GM18526 (cell line): ENCODE measurements around the gene GGCX.
A peak's percentile ranks its signal among the peaks of the same experiment; 100 is the strongest.

Experiments
- POLR2A ChIP-seq: IDR thresholded peaks from 3 replicates; pipeline ENCODE4 v1.6.1; 2011; ENCODE audit not compliant: insufficient read length; ENCODE audit errors: extremely low read depth

Gene GGCX

DNA sequence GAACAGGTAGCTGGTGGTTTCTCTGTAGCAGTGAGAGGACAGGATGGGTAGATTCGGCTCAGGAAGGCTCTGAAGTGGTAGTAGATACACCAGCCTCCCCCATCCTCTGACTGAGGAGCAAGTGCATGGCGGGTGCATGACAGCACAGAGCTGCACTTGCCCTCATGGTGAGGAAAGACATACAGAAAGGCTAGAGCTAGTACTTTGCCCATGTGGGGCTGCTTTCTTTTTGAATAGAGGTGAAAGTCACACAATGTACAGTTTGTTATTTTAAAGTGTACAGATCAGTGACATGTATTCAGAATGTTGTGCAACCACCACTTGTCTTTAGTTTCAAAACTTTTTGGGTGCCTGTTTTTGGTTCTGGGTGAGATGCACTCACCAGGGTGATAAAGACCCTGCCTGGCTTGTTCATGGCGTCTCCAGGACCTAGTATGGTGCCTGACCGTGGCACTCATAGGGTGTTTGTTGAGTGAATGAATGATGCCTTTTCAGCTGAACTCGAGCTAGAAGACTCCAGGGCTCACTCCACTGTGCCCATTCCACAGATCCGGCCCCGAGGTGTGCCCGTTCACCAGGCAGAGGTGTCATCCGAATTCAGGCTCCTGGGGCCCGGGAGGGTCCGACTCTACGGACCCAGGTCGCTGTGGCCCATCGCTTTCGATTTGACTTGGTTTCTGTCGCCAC, 22.5 kb upstream of the GGCX start:
- TF ChIP-seq POLR2A, result no peak

DNA sequence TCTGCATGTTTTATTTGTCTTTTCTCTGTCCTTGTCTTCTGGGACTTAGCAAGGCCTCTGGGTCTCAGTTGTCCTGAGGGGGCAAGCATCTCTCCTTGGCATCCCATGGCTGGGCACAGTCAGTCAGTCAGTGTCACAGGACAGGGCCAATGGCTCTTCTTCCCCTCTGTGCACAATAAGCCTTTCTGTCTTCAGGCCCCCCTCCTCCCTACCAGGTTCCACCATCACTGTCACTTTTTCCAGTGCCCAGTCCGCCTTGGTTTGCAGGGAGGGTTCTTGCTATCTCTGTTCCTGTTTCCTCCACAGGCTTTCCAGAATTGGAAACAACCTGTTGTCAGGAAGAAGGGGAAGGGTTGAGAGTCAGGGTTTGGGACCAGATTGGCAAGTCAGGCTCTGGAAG, 21.2 kb upstream of the GGCX start:
- no peak for TF ChIP-seq POLR2A

- no peak for TF ChIP-seq POLR2A
Observed at GRCh38 chr2:85580206-85580605, 18.9 kb upstream of the GGCX start.

GRCh38 chr2:85579266-85579935, 18.1 kb upstream of the GGCX start:
- TF ChIP-seq POLR2A, result no peak

DNA sequence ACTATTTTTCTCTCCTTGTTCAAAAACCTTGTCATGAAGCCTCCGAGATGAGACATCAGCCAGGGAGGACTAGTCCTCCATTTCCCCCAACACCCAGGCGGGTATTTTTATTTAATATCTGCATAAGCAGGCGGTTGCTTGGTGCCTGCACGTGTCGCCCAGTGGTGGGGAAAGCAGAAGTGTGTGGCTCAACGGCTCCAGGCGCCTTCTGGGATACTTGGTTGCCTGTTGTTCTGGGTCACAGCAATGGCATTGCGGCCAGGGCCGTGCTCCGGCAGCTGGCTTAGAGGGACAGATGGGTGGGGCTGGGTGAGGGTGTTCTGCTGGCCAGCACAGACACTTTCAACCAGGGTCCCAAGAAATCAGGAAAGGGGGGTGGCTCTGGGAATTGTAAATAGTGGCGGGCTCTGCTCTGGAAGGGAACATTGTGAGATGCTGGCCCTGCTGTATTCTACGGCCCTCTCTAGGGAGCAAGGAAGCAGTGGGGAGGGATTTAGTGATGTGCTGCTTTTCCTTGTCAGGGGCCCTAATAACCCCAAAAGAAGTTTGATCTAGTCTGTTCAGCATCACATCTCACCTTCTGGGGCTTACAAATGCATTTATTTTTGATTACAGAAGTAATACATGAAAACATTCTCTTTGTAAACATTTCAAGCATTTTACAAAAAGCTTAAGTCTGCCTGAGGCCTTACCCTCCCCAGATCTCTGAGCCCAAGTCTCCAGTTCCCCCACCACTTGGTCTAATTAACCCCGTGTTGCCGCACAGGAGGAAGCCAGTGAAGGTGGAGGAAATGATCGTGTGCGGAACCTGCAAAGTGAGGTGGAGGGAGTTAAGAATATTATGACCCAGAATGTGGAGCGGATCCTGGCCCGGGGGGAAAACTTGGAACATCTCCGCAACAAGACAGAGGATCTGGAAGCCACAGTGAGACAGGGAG, 17.2 kb upstream of the GGCX start:
- no peak for TF ChIP-seq POLR2A

DNA sequence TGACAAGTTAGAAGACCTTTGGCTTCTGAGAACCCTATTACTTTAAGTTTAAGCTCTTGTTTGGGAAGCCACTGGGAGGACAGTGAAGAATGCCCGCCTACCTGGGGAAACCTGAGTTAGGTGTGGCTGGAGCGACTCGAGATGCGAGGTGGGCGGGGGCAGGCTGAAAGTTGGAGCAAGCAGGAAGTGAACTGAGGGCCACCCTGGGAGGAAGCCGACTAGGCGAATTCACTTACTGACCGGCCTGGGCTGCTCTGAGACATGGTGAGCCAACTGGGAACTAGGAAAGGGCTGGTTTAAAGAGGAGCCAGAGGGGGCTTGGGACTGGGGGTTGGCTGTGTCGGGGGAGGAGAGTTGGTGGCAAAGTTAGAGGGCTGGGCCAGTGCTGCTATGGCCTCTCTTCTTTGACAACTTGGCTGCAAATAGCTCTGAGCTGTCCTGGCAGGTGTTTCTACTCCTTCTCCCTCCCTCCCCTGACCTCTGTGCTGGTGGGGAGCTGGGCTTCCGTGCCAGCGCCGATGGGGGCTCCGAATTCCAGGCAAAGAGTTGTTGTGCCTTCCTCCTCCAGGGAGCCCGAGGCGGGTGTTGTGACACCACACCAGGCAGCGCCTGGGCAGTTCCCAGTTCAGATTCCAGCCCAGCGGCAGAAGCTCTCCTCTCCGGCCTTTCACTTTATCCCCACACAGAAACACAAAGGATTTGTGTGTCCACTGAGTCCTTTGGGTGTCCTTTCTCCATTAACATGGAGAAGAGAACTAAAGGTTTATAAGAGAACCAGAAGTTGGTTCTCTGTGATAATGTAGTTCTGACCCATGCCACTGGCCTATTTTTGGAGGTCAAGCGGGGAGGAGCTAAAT, 16.3 kb upstream of the GGCX start, which contains the start of gene VAMP8:
Gene VAMP8 (plus strand): TSS at position 201 of the 857 bp plus-strand sequence. CDS start 61 bp downstream, at position 262.
- peak; percentile 47 for TF ChIP-seq POLR2A

GRCh38 chr2:85577063-85577385, 15.7 kb upstream of the GGCX start:
- TF ChIP-seq POLR2A, result no peak

- no peak for TF ChIP-seq POLR2A
Observed at GRCh38 chr2:85575739-85576138, 14.4 kb upstream of the GGCX start.

DNA sequence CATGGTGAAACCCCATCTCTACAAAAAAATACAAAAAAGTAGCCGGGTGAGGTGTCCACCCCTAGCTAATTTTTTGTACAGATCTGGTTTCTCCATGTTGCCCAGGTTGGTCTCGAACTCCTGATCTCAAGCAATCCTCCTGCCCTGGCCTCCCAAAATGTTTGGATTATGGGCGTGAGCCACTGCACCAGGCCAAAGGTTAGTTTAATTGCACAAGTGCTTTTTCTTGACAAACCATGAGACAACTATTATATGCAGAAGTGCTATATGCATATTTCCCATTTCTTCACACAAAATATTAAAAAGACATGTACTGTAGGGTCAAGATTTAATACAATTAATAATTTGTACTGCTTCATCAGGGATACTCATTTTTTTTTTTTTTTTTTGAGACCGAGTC, 5.0 kb upstream of the GGCX start:
- no peak for TF ChIP-seq POLR2A

DNA sequence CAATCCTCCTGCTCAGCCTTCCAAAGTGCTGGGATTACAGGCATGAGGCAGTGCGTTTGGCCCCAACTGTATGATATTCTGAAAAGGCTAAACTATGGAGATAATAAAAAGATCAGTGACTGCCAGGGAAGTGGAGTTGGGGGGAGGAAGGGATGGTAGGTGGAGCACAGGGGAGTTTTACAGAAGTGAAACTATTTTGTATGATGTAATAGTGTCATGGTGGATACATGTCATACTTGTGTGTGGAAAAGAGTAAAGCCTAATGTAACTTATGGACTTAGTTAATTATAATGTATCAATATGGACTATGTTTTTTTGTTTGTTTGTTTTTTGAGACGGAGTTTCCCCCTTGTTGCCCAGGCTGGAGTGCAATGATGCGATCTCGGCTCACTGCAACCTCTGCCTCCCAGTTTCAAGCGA, 2.9 kb upstream of the GGCX start:
- no peak for TF ChIP-seq POLR2A

GRCh38 chr2:85560812-85561279, 447 bp downstream of the GGCX start:
- no peak for TF ChIP-seq POLR2A

- no peak for TF ChIP-seq POLR2A
Observed at GRCh38 chr2:85558160-85558559, 3.1 kb downstream of the GGCX start.

GRCh38 chr2:85557130-85557529, 4.2 kb downstream of the GGCX start:
- TF ChIP-seq POLR2A, result no peak

- TF ChIP-seq POLR2A, result no peak
Observed at GRCh38 chr2:85554980-85555612, 6.2 kb downstream of the GGCX start.
